PC-3 (cell line): ENCODE measurements around the gene EGFLAM. TPM values are rescaled to one million over a fixed set of nuclear protein-coding genes. Genes with fewer than 3 reads are reported as not detected.

Experiments
- ATAC-seq: fragments of 200-7000 bp; cut with Tn5 transposase; 2 replicates; pipeline ENCODE4 v1.9.1; 2020; ENCODE audit warnings: mild to moderate bottlenecking, moderate library complexity
- BruUV-seq: library from RNA; stranded (reverse); fragments of 400-500 nt; replicated peaks from 2 replicates; lab custom pipeline; 2021; lab: Mats Ljungman, UMichigan
- CTCF ChIA-PET: fragments of 300-600 bp; sonication (Branson Sonifier 250); formaldehyde crosslinking; loops from one replicate; lab custom pipeline; 2022; ENCODE audit warnings: antibody characterized with exemption; lab: Charles Lee
- POLR2A ChIA-PET: fragments of 300-600 bp; sonication (Branson Sonifier 250); formaldehyde crosslinking; loops from one replicate; lab custom pipeline; 2022; ENCODE audit warnings: antibody characterized with exemption; ENCODE audit not compliant: unreplicated experiment; lab: Charles Lee
- DNase-seq: peaks from one replicate; pipeline ENCODE4 v3.0.0-alpha.2; 2015
- H2AFZ ChIP-seq: fragments of 300-600 bp; sonication (generic); 2 replicates; pipeline ENCODE4 v1.6.0; 2016; ENCODE audit warnings: antibody characterized with exemption, low read length
- H3F3A ChIP-seq: fragments of 300-600 bp; sonication (generic); one replicate; pipeline ENCODE4 v1.6.0; 2017; ENCODE audit warnings: antibody characterized with exemption, low read length, control low read depth, mild to moderate bottlenecking; ENCODE audit not compliant: unreplicated experiment
- H3K27ac ChIP-seq: fragments of 300-600 bp; sonication (generic); 2 replicates; pipeline ENCODE4 v1.5.1; 2016; ENCODE audit warnings: mild to moderate bottlenecking, low read length
- H3K27me3 ChIP-seq: fragments of 300-600 bp; sonication (generic); 2 replicates; pipeline ENCODE4 v1.6.1; 2016; ENCODE audit warnings: low read length, mixed read lengths
- H3K36me3 ChIP-seq: fragments of 300-600 bp; sonication (generic); 2 replicates; pipeline ENCODE4 v1.6.1; 2016; ENCODE audit warnings: low read depth, mixed run types, low read length, mixed read lengths
- H3K4me1 ChIP-seq: fragments of 300-600 bp; sonication (generic); 2 replicates; pipeline ENCODE4 v1.5.1; 2016; ENCODE audit warnings: low read length; ENCODE audit not compliant: insufficient read depth
- H3K4me2 ChIP-seq: fragments of 300-600 bp; sonication (generic); 2 replicates; pipeline ENCODE4 v1.6.0; 2016; ENCODE audit warnings: low read length
- H3K4me3 ChIP-seq: fragments of 300-600 bp; sonication (generic); 2 replicates; pipeline ENCODE4 v1.5.1; 2016; ENCODE audit warnings: mild to moderate bottlenecking, low read length, mixed read lengths
- H3K79me2 ChIP-seq: fragments of 300-600 bp; sonication (generic); 2 replicates; pipeline ENCODE4 v1.6.1; 2017; ENCODE audit warnings: low read length, mixed read lengths
- H3K9ac ChIP-seq: fragments of 300-600 bp; sonication (generic); 2 replicates; pipeline ENCODE4 v1.6.0; 2016; ENCODE audit warnings: mild to moderate bottlenecking, low read length
- H3K9me2 ChIP-seq: fragments of 300-600 bp; sonication (generic); replicated peaks from 2 replicates; pipeline ENCODE4 v1.6.1; 2016; ENCODE audit warnings: mixed run types, low read length, mixed read lengths
- H3K9me3 ChIP-seq: fragments of 300-600 bp; sonication (generic); 2 replicates; pipeline ENCODE4 v1.6.1; 2016; ENCODE audit warnings: low read length, mixed read lengths
- H4K20me1 ChIP-seq: fragments of 300-600 bp; sonication (generic); 2 replicates; pipeline ENCODE4 v1.6.1; 2016; ENCODE audit warnings: low read length, mixed read lengths
- CTCF ChIP-seq: fragments of 300-600 bp; sonication (generic); conservative IDR thresholded peaks from 2 replicates; pipeline ENCODE4 v1.5.1; 2017; ENCODE audit warnings: antibody characterized with exemption, low read depth, mild to moderate bottlenecking, low read length
- EZH2 ChIP-seq: fragments of 300-600 bp; sonication (generic); IDR thresholded peaks from one replicate; pipeline ENCODE4 v1.6.1; 2017; ENCODE audit warnings: antibody characterized with exemption, mild to moderate bottlenecking, low read length; ENCODE audit not compliant: unreplicated experiment
- EZH2phosphoT487 ChIP-seq: fragments of 300-600 bp; sonication (generic); IDR thresholded peaks from 2 replicates; pipeline ENCODE4 v1.6.1; 2018; ENCODE audit warnings: mild to moderate bottlenecking, antibody characterized with exemption, low read length, borderline replicate concordance
- intact Hi-C: fragments of 100-400 bp; cut with micrococcal nuclease; formaldehyde crosslinking; loops from 2 replicates; pipeline ENCODE4 v1.9.0; 2023
- total RNA-seq: library from RNA; depleted of rRNA; stranded (reverse); fragments of >200 nt; gene quantifications from 2 replicates; pipeline ENCODE4 v1.2.3, GENCODE V29; 2014

EGFLAM gene
- total RNA-seq, 1 experiment from 2014 or later: not detected

GRCh38 chr5:38453921-38454320 is 195.6 kb downstream of the EGFLAM start:
- CTCF ChIA-PET: interaction anchor here (0.9 kb wide), 1 partner anchor 356 kb away, joined by 3 read pairs; no protein-coding TSS in a partner anchor
- ATAC-seq: no peak

GRCh38 chr5:38455796-38456330 is 197.5 kb downstream of the EGFLAM start:
- ATAC-seq: no peak
- H3F3A ChIP-seq: no peaks in the 10 kb centered on the region
- no peaks in the 10 kb centered on the region for H3K36me3 ChIP-seq
- intact Hi-C loops: no loop called here
- H3K9me3 ChIP-seq: no peaks in the 10 kb centered on the region
- POLR2A ChIA-PET: interaction anchor here (0.5 kb wide), 1 partner anchor 370 kb away, joined by 6 read pairs; no protein-coding TSS in a partner anchor
- CTCF ChIA-PET: no interaction called here
- DNase-seq: no peak
- no peaks in the 10 kb centered on the region for H3K9me2 ChIP-seq
- H3K4me2 ChIP-seq: no peak overlapping the region
- H3K4me1 ChIP-seq: no peaks in the 10 kb centered on the region
- no peaks in the 10 kb centered on the region for H4K20me1 ChIP-seq
- no peaks in the 10 kb centered on the region for H3K79me2 ChIP-seq
- H3K9ac ChIP-seq: no peak overlapping the region
- no peaks in the 10 kb centered on the region for H3K27me3 ChIP-seq
- TF ChIP-seq CTCF (no peak), EZH2phosphoT487 (no peak), EZH2 (no peak)
- no peak overlapping the region for H3K4me3 ChIP-seq
- H2AFZ ChIP-seq: no peak overlapping the region
- no TSS peak for BruUV-seq
- no peak overlapping the region for H3K27ac ChIP-seq

More at GRCh38 chr5:38453921-38454320, 195.6 kb downstream of the EGFLAM start:
- H3K4me1 ChIP-seq: no peaks in the 10 kb centered on the region
- H3K27me3 ChIP-seq: no peaks in the 10 kb centered on the region
- no peak overlapping the region for H2AFZ ChIP-seq
- no peak overlapping the region for H3K9ac ChIP-seq
- POLR2A ChIA-PET: no interaction called here
- intact Hi-C loops: no loop called here
- H3K4me3 ChIP-seq: no peak overlapping the region
- H3K9me3 ChIP-seq: no peaks in the 10 kb centered on the region
- no peaks in the 10 kb centered on the region for H4K20me1 ChIP-seq
- H3F3A ChIP-seq: no peaks in the 10 kb centered on the region
- BruUV-seq: no TSS peak
- H3K27ac ChIP-seq: no peak overlapping the region
- no peaks in the 10 kb centered on the region for H3K79me2 ChIP-seq
- no peak overlapping the region for H3K4me2 ChIP-seq
- no peak for DNase-seq
- no peak for TF ChIP-seq EZH2phosphoT487
- no peak for TF ChIP-seq CTCF
- H3K36me3 ChIP-seq: no peaks in the 10 kb centered on the region
- H3K9me2 ChIP-seq: no peaks in the 10 kb centered on the region

GRCh38 chr5:38456657-38457399 is 198.5 kb downstream of the EGFLAM start:
- POLR2A ChIA-PET: no interaction called here
- no peak for TF ChIP-seq EZH2phosphoT487
- TF ChIP-seq CTCF: no peak
- TF ChIP-seq EZH2: no peak
- Histone ChIP-seq H3K36me3 (no peaks in the 10 kb centered on the region), H3K27me3 (no peaks in the 10 kb centered on the region), H3K4me2 (no peak overlapping the region), H3K27ac (no peak overlapping the region), H3K79me2 (no peaks in the 10 kb centered on the region), H3K9ac (no peak overlapping the region), H3K9me3 (no peaks in the 10 kb centered on the region), H3F3A (no peaks in the 10 kb centered on the region), H3K4me3 (no peak overlapping the region), H2AFZ (no peak overlapping the region), H4K20me1 (no peaks in the 10 kb centered on the region), H3K9me2 (no peaks in the 10 kb centered on the region), H3K4me1 (no peaks in the 10 kb centered on the region)
- CTCF ChIA-PET: interaction anchor here (1.0 kb wide), 1 partner anchor 15 kb away, joined by 3 read pairs; no protein-coding TSS in a partner anchor
- ATAC-seq: no peak
- no TSS peak for BruUV-seq
- peak; percentile 40 for DNase-seq
- intact Hi-C loops: no loop called here
